IMR-90 (cell line): ENCODE measurements around the gene ZFP36L1. TPM values are rescaled to one million over a fixed set of nuclear protein-coding genes. Genes with fewer than 3 reads are reported as not detected.

Experiments used
- ELK1 ChIP-seq: fragments of 150-350 bp; IDR thresholded peaks from 2 replicates; pipeline ENCODE4 v1.6.1; 2016; ENCODE audit warnings: low read depth, mild to moderate bottlenecking, low read length, moderate library complexity, borderline replicate concordance
- FOS ChIP-seq: fragments of 150-350 bp; IDR thresholded peaks from 2 replicates; pipeline ENCODE4 v1.6.1; 2016; ENCODE audit warnings: low read depth, low read length
- MXI1 ChIP-seq: IDR thresholded peaks from 2 replicates; pipeline ENCODE4 v1.6.1; 2012; ENCODE audit warnings: low read depth, mild to moderate bottlenecking, low read length, moderate library complexity, borderline replicate concordance
- polyA plus RNA-seq, 3 experiments: library from polyadenylated mRNA; depleted of rRNA; stranded (reverse); fragments of >200 nt; gene quantifications; 2 replicates each; pipeline ENCODE4 v1.2.3, GENCODE V29; 2012; ENCODE audit warnings: low replicate concordance in 1 of 3
- total RNA-seq: library from RNA; depleted of rRNA; stranded (reverse); fragments of >200 nt; gene quantifications from 2 replicates; pipeline ENCODE4 v1.2.3, GENCODE V29; 2012

The ZFP36L1 gene
- total and polyA plus RNA-seq, 2 of the 4 experiments (the other 2 are of a cell fraction), result 6.5 to 140 TPM

- TF ChIP-seq MXI1, result no peak
- TF ChIP-seq FOS, result no peak
- no peak for TF ChIP-seq ELK1
Measured at GRCh38 chr14:68792979-68793733, at the start of gene ZFP36L1 (continued).
